ENCODE measurements around the gene MYO3B. TPM values are rescaled to one million over a fixed set of nuclear protein-coding genes. Genes with fewer than 3 reads are reported as not detected.

The MYO3B gene
- total RNA-seq, 4 donors from 2014 or later = 0.48 TPM; not detected in 3

DNA sequence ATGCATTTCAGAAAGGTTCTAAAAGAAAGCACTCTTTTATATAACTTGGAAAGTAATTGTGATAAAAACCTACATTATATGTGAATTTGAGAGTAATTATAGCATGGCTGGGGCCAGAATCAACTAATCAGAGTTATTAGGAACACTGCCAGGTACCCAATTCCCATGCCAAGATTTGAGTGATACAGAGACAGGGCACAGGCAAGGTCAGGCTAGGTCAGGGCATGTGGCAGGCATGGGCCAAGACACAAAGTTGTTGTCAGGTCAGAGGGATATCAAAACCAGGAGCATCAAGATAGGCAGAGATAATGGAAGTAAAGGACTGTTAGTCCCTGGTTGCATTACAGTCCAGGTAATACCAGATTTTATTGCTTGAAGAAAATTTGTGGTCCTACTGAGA is 87.4 kb downstream of the MYO3B start:
- intact Hi-C loops (cut with DNase I; ENCODE audit: low total_unique reads) (no loop called here), in situ Hi-C loops (cut with MboI; ENCODE audit: low pct_ligation_motif_present in 1 of 4, low pct_unique_long_range_greater_than_20kb in 1 of 4, low sequenced_read_pairs in 3 of 4) (no loop called here)
- no peak for DNase-seq

GRCh38 chr2:170266358-170266757 is 88.4 kb downstream of the MYO3B start:
- H3K4me1 ChIP-seq = no peaks in the 10 kb centered on the region
- no peak for TF ChIP-seq EP300 (IDR thresholded peaks at IDR 0.05; ENCODE audit: low read depth)
- no peak for TF ChIP-seq POLR2AphosphoS5 (IDR thresholded peaks at IDR 0.05)
- TF ChIP-seq, protein P1, sequence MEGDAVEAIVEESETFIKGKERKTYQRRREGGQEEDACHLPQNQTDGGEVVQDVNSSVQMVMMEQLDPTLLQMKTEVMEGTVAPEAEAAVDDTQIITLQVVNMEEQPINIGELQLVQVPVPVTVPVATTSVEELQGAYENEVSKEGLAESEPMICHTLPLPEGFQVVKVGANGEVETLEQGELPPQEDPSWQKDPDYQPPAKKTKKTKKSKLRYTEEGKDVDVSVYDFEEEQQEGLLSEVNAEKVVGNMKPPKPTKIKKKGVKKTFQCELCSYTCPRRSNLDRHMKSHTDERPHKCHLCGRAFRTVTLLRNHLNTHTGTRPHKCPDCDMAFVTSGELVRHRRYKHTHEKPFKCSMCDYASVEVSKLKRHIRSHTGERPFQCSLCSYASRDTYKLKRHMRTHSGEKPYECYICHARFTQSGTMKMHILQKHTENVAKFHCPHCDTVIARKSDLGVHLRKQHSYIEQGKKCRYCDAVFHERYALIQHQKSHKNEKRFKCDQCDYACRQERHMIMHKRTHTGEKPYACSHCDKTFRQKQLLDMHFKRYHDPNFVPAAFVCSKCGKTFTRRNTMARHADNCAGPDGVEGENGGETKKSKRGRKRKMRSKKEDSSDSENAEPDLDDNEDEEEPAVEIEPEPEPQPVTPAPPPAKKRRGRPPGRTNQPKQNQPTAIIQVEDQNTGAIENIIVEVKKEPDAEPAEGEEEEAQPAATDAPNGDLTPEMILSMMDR (IDR thresholded peaks at IDR 0.05) = no peak
- no peak for TF ChIP-seq POLR2A (IDR thresholded peaks at IDR 0.05)
- 45 to 48% methylated on average over 1 of the region's 1 CpG for WGBS, 2 donors (ENCODE audit: low coverage in 1 of 2)
- H3K4me3 ChIP-seq = no peak overlapping the region
- no peaks in the 10 kb centered on the region for H3K27me3 ChIP-seq
- no peak overlapping the region for H3K27ac ChIP-seq
- no peaks in the 10 kb centered on the region for H3K9me3 ChIP-seq
- DNase-seq = no peak
- in situ Hi-C loops (cut with MboI; ENCODE audit: low pct_ligation_motif_present in 1 of 4, low pct_unique_long_range_greater_than_20kb in 1 of 4, low sequenced_read_pairs in 3 of 4) (no loop called here), intact Hi-C loops (cut with DNase I; ENCODE audit: low total_unique reads) (no loop called here)
- H3K36me3 ChIP-seq = no peaks in the 10 kb centered on the region

More for the DNA sequence above, 87.4 kb downstream of the MYO3B start:
- no peak overlapping the region for H3K4me3 ChIP-seq
- no peaks in the 10 kb centered on the region for H3K9me3 ChIP-seq
- no peaks in the 10 kb centered on the region for H3K4me1 ChIP-seq
- TF ChIP-seq POLR2A (IDR thresholded peaks at IDR 0.05) (no peak), POLR2AphosphoS5 (IDR thresholded peaks at IDR 0.05) (no peak), EP300 (IDR thresholded peaks at IDR 0.05; ENCODE audit: low read depth) (no peak)
- TF ChIP-seq, protein P1 (IDR thresholded peaks at IDR 0.05) = no peak
- no peaks in the 10 kb centered on the region for H3K36me3 ChIP-seq
- H3K27ac ChIP-seq = no peak overlapping the region
- no peaks in the 10 kb centered on the region for H3K27me3 ChIP-seq

DNA sequence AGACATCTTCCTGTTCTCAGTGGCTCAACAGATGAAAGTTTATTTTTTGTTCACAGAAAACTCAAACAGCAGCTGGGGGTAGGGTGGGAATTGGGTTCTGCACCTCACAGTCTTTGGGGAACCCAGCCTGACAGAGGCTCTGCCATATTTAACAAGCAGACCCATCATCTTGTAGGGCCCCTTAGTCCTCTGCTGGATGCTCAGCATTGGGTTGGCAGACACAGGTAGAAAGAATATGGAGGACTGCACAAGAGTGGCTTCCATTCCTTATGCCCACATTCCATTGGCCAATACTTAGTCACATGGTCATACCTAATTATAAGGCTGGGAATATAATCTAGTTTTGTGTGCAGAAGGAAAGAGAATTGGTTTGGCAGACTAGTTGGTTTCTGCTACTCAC is 89.1 kb downstream of the MYO3B start:
- intact Hi-C loops (cut with DNase I; ENCODE audit: low total_unique reads) (no loop called here), in situ Hi-C loops (cut with MboI; ENCODE audit: low pct_ligation_motif_present in 1 of 4, low pct_unique_long_range_greater_than_20kb in 1 of 4, low sequenced_read_pairs in 3 of 4) (no loop called here)
- TF ChIP-seq POLR2A (IDR thresholded peaks at IDR 0.05) (no peak), EP300 (IDR thresholded peaks at IDR 0.05; ENCODE audit: low read depth) (no peak), POLR2AphosphoS5 (IDR thresholded peaks at IDR 0.05) (no peak)
- TF ChIP-seq, protein P1 (IDR thresholded peaks at IDR 0.05) = no peak

GRCh38 chr2:170270278-170270864 is 92.4 kb downstream of the MYO3B start:
- intact Hi-C loops (cut with DNase I; ENCODE audit: low total_unique reads) (no loop called here), in situ Hi-C loops (cut with MboI; ENCODE audit: low pct_ligation_motif_present in 1 of 4, low pct_unique_long_range_greater_than_20kb in 1 of 4, low sequenced_read_pairs in 3 of 4) (no loop called here)
- 48 to 68% methylated on average over 3 to 6 of the region's 6 CpGs for WGBS, 2 donors (ENCODE audit: low coverage in 1 of 2)
- Histone ChIP-seq H3K4me1 (no peaks in the 10 kb centered on the region), H3K27ac (no peak overlapping the region), H3K27me3 (no peaks in the 10 kb centered on the region), H3K9me3 (no peaks in the 10 kb centered on the region), H3K36me3 (no peaks in the 10 kb centered on the region), H3K4me3 (no peak overlapping the region)
- TF ChIP-seq, protein P1 (IDR thresholded peaks at IDR 0.05) = no peak
- TF ChIP-seq POLR2A (IDR thresholded peaks at IDR 0.05) (no peak), POLR2AphosphoS5 (IDR thresholded peaks at IDR 0.05) (no peak), EP300 (IDR thresholded peaks at IDR 0.05; ENCODE audit: low read depth) (no peak)
- no peak for DNase-seq

More for the DNA sequence above, 89.1 kb downstream of the MYO3B start:
- H3K4me3 ChIP-seq = no peak overlapping the region
- no peaks in the 10 kb centered on the region for H3K4me1 ChIP-seq
- H3K27ac ChIP-seq = no peak overlapping the region
- DNase-seq = no peak
- no peaks in the 10 kb centered on the region for H3K9me3 ChIP-seq
- H3K36me3 ChIP-seq = no peaks in the 10 kb centered on the region
- no peaks in the 10 kb centered on the region for H3K27me3 ChIP-seq
